Measurements from ENCODE around the gene ACSS3. TPM values are rescaled to one million over a fixed set of nuclear protein-coding genes. Genes with fewer than 3 reads are reported as not detected.

ACSS3 gene
- polyA plus RNA-seq, 1 experiment, result 6.2 TPM

DNA sequence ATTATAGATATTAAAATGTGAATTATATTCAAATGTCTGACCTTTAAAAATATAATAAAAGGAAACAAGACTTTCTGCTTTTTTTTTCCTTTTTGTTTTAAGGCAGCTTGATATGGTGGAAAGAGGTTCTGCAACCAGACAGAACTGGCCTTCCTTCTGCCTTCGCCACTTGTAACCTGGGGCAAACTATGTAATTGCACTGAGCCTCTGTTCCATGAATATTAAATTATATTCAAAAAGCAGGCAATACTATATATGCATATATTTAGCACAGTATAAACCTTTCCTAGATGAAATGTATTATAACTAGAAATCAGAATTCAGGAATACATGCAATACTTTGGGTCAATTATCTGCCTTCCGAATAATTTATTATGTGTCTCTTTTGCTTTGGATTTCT, 59.9 kb downstream of the ACSS3 start:
- Histone ChIP-seq H3K27me3 (ENCODE audit: control insufficient read depth, insufficient read depth, low read length) (no peaks in the 10 kb centered on the region), H3K36me3 (ENCODE audit: control insufficient read depth, insufficient read depth, low read length) (no peaks in the 10 kb centered on the region), H3K4me3 (ENCODE audit: low read depth, low read length) (no peak overlapping the region)
- TF ChIP-seq, protein P1, sequence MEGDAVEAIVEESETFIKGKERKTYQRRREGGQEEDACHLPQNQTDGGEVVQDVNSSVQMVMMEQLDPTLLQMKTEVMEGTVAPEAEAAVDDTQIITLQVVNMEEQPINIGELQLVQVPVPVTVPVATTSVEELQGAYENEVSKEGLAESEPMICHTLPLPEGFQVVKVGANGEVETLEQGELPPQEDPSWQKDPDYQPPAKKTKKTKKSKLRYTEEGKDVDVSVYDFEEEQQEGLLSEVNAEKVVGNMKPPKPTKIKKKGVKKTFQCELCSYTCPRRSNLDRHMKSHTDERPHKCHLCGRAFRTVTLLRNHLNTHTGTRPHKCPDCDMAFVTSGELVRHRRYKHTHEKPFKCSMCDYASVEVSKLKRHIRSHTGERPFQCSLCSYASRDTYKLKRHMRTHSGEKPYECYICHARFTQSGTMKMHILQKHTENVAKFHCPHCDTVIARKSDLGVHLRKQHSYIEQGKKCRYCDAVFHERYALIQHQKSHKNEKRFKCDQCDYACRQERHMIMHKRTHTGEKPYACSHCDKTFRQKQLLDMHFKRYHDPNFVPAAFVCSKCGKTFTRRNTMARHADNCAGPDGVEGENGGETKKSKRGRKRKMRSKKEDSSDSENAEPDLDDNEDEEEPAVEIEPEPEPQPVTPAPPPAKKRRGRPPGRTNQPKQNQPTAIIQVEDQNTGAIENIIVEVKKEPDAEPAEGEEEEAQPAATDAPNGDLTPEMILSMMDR (IDR thresholded peaks at IDR 0.05; ENCODE audit: insufficient read depth, low read depth, low read length), result no peak
- no peak for DNase-seq (ENCODE audit: low read depth)
- ChIA-PET CTCF (interaction anchor here (0.6 to 3.4 kb wide), 3 partner anchors 9 to 300 kb away, joined by 3 to 20 read pairs (median 4); no protein-coding TSS in a partner anchor), POLR2A (no interaction called here)

DNA sequence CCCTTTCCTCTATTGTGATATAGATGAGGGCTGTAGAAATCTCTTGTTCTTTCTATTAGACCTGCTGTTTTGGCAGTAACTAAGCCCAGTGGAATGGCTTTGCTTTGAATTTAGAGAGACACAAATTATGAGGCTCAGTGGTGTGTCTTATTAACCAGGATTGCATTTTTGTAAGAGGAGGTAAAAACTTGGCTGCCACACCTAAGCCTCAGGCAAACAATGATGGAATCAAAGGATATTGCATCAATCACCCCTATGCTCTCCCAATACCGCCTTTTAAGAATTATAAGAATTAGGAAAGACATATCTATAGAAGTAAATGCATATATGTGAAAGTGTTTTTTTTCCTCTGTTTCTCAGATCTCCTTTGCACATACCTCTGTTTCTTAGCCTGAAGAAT, 63.3 kb downstream of the ACSS3 start:
- DNase-seq (ENCODE audit: low read depth), result no peak
- H3K36me3 ChIP-seq (ENCODE audit: control insufficient read depth, insufficient read depth, low read length), result no peaks in the 10 kb centered on the region
- no peak overlapping the region for H3K4me3 ChIP-seq (ENCODE audit: low read depth, low read length)
- CTCF ChIA-PET, result interaction anchor here (1.6 kb wide), 1 partner anchor 12 kb away, joined by 6 read pairs; no protein-coding TSS in a partner anchor
- TF ChIP-seq, protein P1 (IDR thresholded peaks at IDR 0.05; ENCODE audit: insufficient read depth, low read depth, low read length), result no peak
- no peaks in the 10 kb centered on the region for H3K27me3 ChIP-seq (ENCODE audit: control insufficient read depth, insufficient read depth, low read length)
- POLR2A ChIA-PET, result no interaction called here

DNA sequence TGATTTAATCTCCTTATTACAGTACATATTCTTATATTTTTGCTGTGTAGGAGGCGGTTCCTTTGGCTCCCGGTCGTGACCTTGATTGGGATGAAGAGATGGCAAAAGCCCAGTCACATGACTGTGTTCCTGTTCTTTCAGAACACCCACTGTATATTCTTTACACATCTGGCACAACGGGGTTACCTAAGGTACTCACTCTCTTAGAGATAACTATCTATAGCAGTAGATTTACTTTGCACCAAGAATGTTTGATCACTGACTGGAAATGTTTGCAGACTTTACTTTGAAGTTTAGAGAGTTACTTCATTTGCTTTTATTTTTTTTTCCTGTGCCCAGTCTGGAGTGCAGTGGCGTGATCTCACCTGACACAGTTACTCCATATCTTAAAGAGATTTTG, 65.2 kb downstream of the ACSS3 start:
- no peak overlapping the region for H3K4me3 ChIP-seq (ENCODE audit: low read depth, low read length)
- ChIA-PET CTCF (interaction anchor here (1.6 kb wide), 1 partner anchor 14 kb away, joined by 6 read pairs; no protein-coding TSS in a partner anchor), POLR2A (no interaction called here)
- TF ChIP-seq, protein P1 (IDR thresholded peaks at IDR 0.05; ENCODE audit: insufficient read depth, low read depth, low read length), result no peak
- no peaks in the 10 kb centered on the region for H3K36me3 ChIP-seq (ENCODE audit: control insufficient read depth, insufficient read depth, low read length)
- DNase-seq (ENCODE audit: low read depth), result no peak
- no peaks in the 10 kb centered on the region for H3K27me3 ChIP-seq (ENCODE audit: control insufficient read depth, insufficient read depth, low read length)

DNA sequence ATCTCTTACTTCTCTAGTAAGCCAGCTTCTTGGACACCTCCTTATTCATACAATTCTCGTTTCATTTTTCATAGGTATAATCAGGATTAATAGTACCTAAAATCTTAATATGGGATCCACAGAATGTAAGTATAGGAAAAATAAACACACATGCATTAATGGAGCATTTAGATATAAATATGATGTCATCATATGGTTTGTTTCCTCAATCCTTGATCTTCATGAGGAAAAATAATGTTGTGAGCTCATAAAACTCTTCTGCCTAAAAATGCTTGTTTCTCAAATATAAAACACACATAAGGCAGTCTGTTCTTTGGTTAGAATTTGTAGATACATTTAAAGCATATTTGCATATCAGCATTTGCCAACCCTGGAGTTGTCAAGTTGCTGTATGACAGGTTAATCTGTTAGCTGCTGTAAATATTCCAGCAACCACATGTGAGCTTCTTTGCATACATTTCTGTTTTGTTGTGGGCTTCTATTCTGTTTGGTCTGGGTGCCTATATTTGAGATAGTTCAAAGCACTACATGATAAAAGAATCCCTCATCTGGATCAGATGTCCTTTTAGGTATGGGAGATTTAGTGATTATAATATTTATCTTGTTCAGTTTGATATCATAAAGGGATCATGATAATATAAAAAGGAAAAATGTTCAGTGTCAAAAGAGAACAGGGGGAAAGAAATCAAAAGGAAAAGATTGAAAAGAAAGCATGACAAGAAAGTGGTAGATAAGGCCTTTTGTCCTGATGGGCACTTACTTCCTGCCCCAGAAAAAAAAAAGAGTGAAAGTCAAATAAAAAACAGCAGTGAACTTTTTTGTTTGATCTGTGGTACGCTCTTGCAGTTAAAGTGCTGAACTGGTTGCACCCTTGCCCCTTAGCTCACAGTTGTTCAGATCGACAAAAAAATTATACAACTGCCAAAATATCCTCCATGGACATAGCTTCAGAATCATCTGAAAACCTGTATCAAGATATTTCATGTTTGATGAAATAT, 68.6 kb downstream of the ACSS3 start:
- no peak for DNase-seq (ENCODE audit: low read depth)
- H3K36me3 ChIP-seq (ENCODE audit: control insufficient read depth, insufficient read depth, low read length), result no peaks in the 10 kb centered on the region
- TF ChIP-seq, protein P1 (IDR thresholded peaks at IDR 0.05; ENCODE audit: insufficient read depth, low read depth, low read length), result no peak
- CTCF ChIA-PET, result no interaction called here
- H3K4me3 ChIP-seq (ENCODE audit: low read depth, low read length), result no peak overlapping the region
- no peaks in the 10 kb centered on the region for H3K27me3 ChIP-seq (ENCODE audit: control insufficient read depth, insufficient read depth, low read length)
- POLR2A ChIA-PET, result no interaction called here

DNA sequence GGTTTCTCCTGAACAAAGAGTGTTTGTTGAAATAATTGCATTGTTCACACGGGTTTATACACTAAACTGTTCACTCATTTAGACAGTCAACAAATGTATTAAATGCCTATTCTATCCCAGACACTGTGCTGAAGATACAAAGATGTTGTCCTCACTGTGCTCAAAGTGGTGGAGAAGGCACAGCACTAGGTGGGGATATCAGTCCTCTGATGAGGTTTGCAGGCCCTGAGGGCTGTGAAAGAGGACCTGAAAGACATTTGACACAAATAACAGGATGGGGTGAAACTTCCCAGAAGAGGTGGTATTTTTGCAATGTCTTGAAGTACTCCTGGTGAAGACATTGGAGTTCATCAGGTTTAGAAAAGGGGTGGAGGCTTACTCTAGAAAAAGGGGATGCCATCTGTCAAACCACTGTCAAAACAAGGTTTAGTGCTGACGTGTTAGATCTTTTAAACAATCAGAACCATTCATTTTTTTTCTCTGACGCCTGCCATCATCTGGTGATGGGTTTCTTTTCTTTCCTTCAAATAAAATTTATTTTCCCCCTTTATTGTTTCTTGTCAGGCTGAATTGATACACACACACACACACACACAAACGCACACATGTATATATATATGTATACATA, 69.5 kb downstream of the ACSS3 start:
- TF ChIP-seq, protein P1 (IDR thresholded peaks at IDR 0.05; ENCODE audit: insufficient read depth, low read depth, low read length), result no peak
- ChIA-PET POLR2A (no interaction called here), CTCF (no interaction called here)
- Histone ChIP-seq H3K36me3 (ENCODE audit: control insufficient read depth, insufficient read depth, low read length) (no peaks in the 10 kb centered on the region), H3K4me3 (ENCODE audit: low read depth, low read length) (no peak overlapping the region), H3K27me3 (ENCODE audit: control insufficient read depth, insufficient read depth, low read length) (no peaks in the 10 kb centered on the region)
- DNase-seq (ENCODE audit: low read depth), result no peak

All from BJ (cell line).